Measurements from ENCODE around the gene RD3L. TPM values are rescaled to one million over a fixed set of nuclear protein-coding genes. Genes with fewer than 3 reads are reported as not detected.

Gene RD3L
- total and polyA plus RNA-seq, 10 of the 15 experiments (the other 5 are each of a cell fraction or from before 2014, with no cell fraction given): not detected

- no peak; the same call in 1 of the 2 replicates for TF ChIP-seq ZNF687 (IDR thresholded peaks at IDR 0.05)
- TF ChIP-seq ZNF274 (IDR thresholded peaks at IDR 0.05; ENCODE audit: insufficient read depth, insufficient read length): no peak
- peak; percentile 75; the same call in 1 of the 2 replicates for TF ChIP-seq SMAD5 (IDR thresholded peaks at IDR 0.05; ENCODE audit: low read depth)
- peak; percentile 74 for TF ChIP-seq NR2C1 (IDR thresholded peaks at IDR 0.05)
- TF ChIP-seq KLF5 (IDR thresholded peaks at IDR 0.05; ENCODE audit: partially characterized antibody): no peak
- peak; percentile 98 to 99 (median 99); a peak in 5 of 6 replicates for TF ChIP-seq CTCF (IDR thresholded peaks at IDR 0.05 in 2 of 3, conservative IDR thresholded peaks at IDR 0.05 in 1 of 3; ENCODE audit: control insufficient read depth in 2 of 3, extremely low read depth in 1 of 3, insufficient read depth in 1 of 3, low read depth in 3 of 3, low read length in 3 of 3)
- no peak for TF ChIP-seq MYB (IDR thresholded peaks at IDR 0.05; ENCODE audit: borderline replicate concordance, low read depth, low read length)
- no peak for TF ChIP-seq BMI1 (IDR thresholded peaks at IDR 0.05; ENCODE audit: borderline replicate concordance)
- TF ChIP-seq SP1 (IDR thresholded peaks at IDR 0.05; ENCODE audit: low read depth, low read length): peak; percentile 78
- 0 out of 2 replicates have a peak, but pooled peaks have one; percentile 40 for TF ChIP-seq CHD1 (IDR thresholded peaks at IDR 0.05; ENCODE audit: low read depth, low read length)
- no peak for TF ChIP-seq KDM1A (IDR thresholded peaks at IDR 0.05; ENCODE audit: borderline replicate concordance)
- TF ChIP-seq, protein P1, sequence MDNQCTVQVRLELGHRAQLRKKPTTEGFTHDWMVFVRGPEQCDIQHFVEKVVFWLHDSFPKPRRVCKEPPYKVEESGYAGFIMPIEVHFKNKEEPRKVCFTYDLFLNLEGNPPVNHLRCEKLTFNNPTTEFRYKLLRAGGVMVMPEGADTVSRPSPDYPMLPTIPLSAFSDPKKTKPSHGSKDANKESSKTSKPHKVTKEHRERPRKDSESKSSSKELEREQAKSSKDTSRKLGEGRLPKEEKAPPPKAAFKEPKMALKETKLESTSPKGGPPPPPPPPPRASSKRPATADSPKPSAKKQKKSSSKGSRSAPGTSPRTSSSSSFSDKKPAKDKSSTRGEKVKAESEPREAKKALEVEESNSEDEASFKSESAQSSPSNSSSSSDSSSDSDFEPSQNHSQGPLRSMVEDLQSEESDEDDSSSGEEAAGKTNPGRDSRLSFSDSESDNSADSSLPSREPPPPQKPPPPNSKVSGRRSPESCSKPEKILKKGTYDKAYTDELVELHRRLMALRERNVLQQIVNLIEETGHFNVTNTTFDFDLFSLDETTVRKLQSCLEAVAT (IDR thresholded peaks at IDR 0.05): 0 out of 2 replicates have a peak, but pooled peaks have one; percentile 25
- peak; percentile 61; the same call in 1 of the 2 replicates for TF ChIP-seq RUNX3 (IDR thresholded peaks at IDR 0.05; ENCODE audit: low read length)
- peak in 1 of 2 experiments; percentile 42; a peak in 1 of 4 replicates for TF ChIP-seq SRF (IDR thresholded peaks at IDR 0.05; ENCODE audit: low read depth in 2 of 2, low read length in 2 of 2)
- TF ChIP-seq IKZF2 (IDR thresholded peaks at IDR 0.05): no peak
- peak; percentile 78; the same call in 1 of the 2 replicates for TF ChIP-seq POLR2AphosphoS2 (IDR thresholded peaks at IDR 0.05; ENCODE audit: low read depth, low read length)
- TF ChIP-seq STAT1 (conservative IDR thresholded peaks at IDR 0.05): 0 out of 2 replicates have a peak, but pooled peaks have one; percentile 54
- TF ChIP-seq EP300 (IDR thresholded peaks at IDR 0.05; ENCODE audit: borderline replicate concordance in 1 of 2, control insufficient read depth in 1 of 2, low read depth in 2 of 2, low read length in 2 of 2): no peak
- peak; percentile 30; the same call in 1 of the 2 replicates for TF ChIP-seq PAX5 (IDR thresholded peaks at IDR 0.05; ENCODE audit: borderline replicate concordance, low read depth, low read length)
- 0 out of 2 replicates have a peak, but pooled peaks have one; percentile 33 for TF ChIP-seq ZNF24 (IDR thresholded peaks at IDR 0.05)
Observed at GRCh38 chr14:103920981-103921854, 21.1 kb downstream of the RD3L start (continued).
